GM12875 (cell line): Measurements from ENCODE around the gene CALR3.
"Not testable (repeated sequence)": the region's sequence is repeated elsewhere in the genome, so short reads cannot be mapped to it uniquely, and the experiment has no call there.

Experiments
- H3K4me3 ChIP-seq: one replicate; pipeline ENCODE4 v1.5.1; 2011; ENCODE audit warnings: low read depth, low read length, control low read depth
- TF ChIP-seq, protein P1 (sequence below): IDR thresholded peaks from 2 replicates; pipeline ENCODE4 v1.5.1; 2011; ENCODE audit warnings: low read depth, mild to moderate bottlenecking, control low read depth, inconsistent platforms, low read length, moderate library complexity, borderline replicate concordance; ENCODE audit not compliant: insufficient read depth

CALR3 gene

DNA sequence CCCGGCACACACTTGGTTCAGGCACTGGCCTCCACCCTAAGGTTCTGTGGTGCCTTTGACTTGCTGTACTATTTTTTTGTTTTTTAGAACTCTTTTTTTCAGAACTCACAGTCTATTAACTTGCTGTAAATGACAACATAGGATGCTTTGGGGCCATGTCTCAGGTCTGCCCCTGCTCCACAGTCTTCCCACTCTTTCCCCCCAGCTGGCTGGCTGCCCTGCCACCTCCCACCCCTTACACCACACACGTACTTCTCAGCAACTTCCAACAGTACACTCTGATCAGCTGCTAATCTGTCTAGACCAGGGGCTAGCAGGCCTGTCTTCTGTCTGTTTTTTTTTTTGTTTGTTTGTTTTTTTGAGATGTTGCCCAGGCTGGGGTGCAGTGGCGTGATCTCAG, 8.3 kb upstream of the CALR3 start:
- TF ChIP-seq, protein P1, sequence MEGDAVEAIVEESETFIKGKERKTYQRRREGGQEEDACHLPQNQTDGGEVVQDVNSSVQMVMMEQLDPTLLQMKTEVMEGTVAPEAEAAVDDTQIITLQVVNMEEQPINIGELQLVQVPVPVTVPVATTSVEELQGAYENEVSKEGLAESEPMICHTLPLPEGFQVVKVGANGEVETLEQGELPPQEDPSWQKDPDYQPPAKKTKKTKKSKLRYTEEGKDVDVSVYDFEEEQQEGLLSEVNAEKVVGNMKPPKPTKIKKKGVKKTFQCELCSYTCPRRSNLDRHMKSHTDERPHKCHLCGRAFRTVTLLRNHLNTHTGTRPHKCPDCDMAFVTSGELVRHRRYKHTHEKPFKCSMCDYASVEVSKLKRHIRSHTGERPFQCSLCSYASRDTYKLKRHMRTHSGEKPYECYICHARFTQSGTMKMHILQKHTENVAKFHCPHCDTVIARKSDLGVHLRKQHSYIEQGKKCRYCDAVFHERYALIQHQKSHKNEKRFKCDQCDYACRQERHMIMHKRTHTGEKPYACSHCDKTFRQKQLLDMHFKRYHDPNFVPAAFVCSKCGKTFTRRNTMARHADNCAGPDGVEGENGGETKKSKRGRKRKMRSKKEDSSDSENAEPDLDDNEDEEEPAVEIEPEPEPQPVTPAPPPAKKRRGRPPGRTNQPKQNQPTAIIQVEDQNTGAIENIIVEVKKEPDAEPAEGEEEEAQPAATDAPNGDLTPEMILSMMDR = no peak

DNA sequence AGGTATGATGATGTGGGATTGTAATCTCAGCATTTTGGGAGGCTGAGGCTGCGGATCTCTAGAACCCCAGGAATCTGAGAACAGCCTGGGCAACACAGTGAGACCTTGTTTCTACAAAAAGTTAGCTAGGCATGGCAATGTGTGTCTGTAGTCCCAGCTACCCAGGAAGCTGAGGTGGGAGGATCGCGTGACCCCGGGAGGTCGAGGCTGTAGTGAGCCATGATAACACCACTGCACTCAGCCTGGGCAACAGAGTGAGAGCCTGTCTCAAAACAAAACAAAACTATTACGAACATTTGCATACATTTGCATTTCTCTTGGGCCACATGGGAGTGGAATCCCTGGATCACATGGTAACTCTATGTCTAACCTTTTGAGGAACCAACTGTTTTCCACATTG, 1.9 kb upstream of the CALR3 start:
- TF ChIP-seq, protein P1 = no peak
- no peak overlapping the region for H3K4me3 ChIP-seq

More for the DNA sequence above, 8.3 kb upstream of the CALR3 start:
- no peak overlapping the region for H3K4me3 ChIP-seq

DNA sequence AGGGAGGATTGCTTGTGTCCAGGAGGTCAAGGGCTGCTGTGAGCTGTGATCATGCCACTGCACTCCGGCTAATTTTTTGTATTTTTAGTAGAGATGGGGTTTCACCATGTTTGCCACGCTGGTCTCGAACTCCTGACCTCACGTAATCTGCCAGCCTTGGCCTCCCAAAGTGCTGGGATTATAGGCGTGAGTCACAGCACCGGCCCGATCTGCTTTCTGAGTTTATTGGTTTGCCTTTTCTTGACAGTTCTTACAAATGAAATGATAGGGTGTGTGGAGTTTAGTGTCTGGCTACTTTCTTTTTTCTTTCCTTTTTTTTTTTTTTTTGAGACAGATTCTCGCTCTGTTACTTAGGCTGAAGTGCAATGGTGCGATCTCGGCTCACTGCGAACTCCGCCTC, 1.1 kb upstream of the CALR3 start:
- TF ChIP-seq, protein P1 = no peak
- H3K4me3 ChIP-seq = peak overlapping the region; percentile 71

DNA sequence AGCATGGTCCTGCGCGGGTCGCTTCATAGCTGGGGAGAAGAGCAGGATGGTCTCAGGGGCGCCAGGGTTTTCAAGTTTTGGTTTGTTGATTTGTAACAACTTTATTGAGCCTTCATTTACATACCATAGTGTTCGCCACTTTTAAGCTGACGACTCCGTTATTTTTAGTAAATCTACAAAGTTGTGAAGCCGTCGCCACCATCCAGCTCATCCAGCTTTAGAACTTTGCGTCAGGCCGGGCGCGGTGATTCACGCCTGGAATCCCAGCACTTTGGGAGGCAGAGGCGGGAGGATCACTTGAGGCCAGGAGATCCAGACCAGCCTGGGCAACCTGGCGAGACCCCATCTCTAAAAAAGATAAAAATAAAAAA, 631 bp upstream of the CALR3 start:
- TF ChIP-seq, protein P1 = no peak
- H3K4me3 ChIP-seq = peak overlapping the region; percentile 71

DNA sequence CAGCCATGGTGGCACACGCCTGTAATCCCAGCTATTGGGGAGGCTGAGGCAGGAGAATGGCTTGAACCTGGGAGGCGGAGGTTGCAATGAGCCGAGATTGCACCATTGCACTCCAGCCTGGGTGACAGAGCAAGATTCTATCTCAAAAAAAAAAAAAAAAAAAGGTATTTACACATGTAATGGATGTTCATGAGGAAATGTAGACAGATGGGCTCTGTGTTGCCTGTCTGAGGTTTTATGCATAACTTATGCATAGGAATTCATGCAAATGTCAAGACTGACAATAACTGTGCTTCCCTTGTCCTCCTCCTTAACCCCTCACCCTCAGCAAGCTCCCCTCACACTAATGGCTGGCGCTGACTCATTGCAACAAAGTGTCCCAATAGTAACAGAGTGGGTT, 9.5 kb downstream of the CALR3 start:
- H3K4me3 ChIP-seq = not testable (repeated sequence)

DNA sequence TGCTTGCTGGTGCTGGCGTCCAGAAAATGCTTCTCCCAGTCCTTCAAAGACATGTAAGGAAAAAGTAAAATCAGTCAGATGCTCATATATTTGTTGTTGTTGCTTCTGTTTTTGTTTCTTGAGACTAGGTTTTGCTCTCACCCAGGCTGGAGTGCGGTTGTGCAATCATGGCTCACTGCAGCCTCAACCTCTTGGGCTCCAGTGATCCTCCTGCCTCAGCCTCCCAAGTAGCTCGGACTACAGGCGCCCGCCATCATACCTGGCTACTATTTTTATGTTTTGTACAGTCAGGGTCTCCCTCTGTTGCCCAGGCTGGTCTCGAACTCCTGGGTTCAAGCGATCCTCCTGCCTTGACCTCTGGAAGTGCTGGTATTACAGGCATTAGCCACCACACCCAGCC, 13.2 kb downstream of the CALR3 start:
- TF ChIP-seq, protein P1 = no peak

DNA sequence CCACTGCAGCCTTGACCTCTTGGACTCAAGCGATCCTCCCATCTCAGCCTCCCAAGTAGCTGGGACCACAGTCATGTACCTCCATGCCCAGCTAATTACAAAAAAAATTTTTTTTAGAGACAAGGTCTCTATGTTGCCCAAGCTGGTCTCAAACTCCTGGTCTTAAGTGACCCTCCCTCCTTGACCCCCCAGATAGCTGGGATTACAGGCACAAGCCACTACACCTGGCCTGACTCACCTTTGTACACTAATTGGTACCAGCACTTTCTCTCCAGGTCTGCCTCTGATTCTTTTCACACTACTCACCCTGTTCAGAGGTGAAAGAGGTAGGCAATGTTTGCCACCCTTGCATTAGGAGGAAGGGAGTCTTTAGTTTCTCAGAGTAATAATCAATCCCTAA, 18.7 kb downstream of the CALR3 start:
- TF ChIP-seq, protein P1 = no peak
- H3K4me3 ChIP-seq = no peak overlapping the region

More for the DNA sequence above, 13.2 kb downstream of the CALR3 start:
- no peak overlapping the region for H3K4me3 ChIP-seq

DNA sequence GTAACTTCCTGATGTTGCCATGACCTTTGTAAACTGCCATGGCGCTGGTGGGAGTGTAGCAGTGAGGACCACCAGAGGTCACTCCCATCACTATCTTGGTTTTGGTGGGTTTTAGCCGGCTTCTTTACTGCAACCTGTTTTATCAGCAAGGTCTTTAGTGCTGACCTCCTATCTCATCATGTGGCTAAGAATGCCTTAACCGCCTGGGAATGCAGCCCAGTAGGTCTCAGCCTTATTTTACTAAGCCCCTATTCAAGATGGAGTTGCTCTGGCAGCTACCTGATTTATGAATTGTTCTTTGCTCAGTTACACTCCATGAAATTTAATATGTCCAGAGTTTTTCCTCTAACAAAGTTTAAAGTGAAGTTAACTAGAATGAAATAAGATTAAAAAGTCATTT, 19.6 kb downstream of the CALR3 start:
- no peak overlapping the region for H3K4me3 ChIP-seq

More for the DNA sequence above, 19.6 kb downstream of the CALR3 start:
- TF ChIP-seq, protein P1 = no peak
